Hippocampal formation (tissue), 2 donors: ENCODE data around the gene ENPEP.

Experiments
- DNase-seq, 2 donors: peaks; one replicate each; lab custom pipeline; 2025; lab: John Stamatoyannopoulos, UW

ENPEP gene

GRCh38 chr4:110610620-110610939, 134.6 kb downstream of the ENPEP start:
- no peak for DNase-seq

GRCh38 chr4:110610940-110611831, 135.2 kb downstream of the ENPEP start:
- DNase-seq: no peak

- DNase-seq: no peak
These were observed 136.1 kb downstream of the ENPEP start for GRCh38 chr4:110611968-110612447.

- no peak for DNase-seq
These were observed 136.8 kb downstream of the ENPEP start for GRCh38 chr4:110612631-110613269.

GRCh38 chr4:110613745-110614144, 137.8 kb downstream of the ENPEP start:
- DNase-seq: no peak

- no peak for DNase-seq
These were observed 138.4 kb downstream of the ENPEP start for GRCh38 chr4:110614173-110614963.
